ENCODE results near the gene NPAS3. TPM values are rescaled to one million over a fixed set of nuclear protein-coding genes. Genes with fewer than 3 reads are reported as not detected.

Gene NPAS3
- total RNA-seq, 1 donor from 2014 or later, result 5.2 TPM

- H3K27ac Mint-ChIP-seq, result no peak overlapping the region
- no peaks in the 10 kb centered on the region for H3K4me1 Mint-ChIP-seq
- no peak for DNase-seq (ENCODE audit: low spot score in 2 of 2, unreplicated experiment in 2 of 2)
- H3K4me3 Mint-ChIP-seq, result no peak overlapping the region
- no peaks in the 10 kb centered on the region for H3K36me3 Mint-ChIP-seq
- peaks cover 4% of the 10 kb centered on the region for H3K27me3 Mint-ChIP-seq (ENCODE audit: low read depth)
- peaks cover 4% of the 10 kb centered on the region for H3K9me3 Mint-ChIP-seq
- TF ChIP-seq CTCF (IDR thresholded peaks at IDR 0.05; ENCODE audit: unreplicated experiment), result no peak
These were observed 172.2 kb downstream of the NPAS3 start for GRCh38 chr14:33110737-33111443.

- no peak overlapping the region for H3K27ac Mint-ChIP-seq
- H3K4me3 Mint-ChIP-seq, result no peak overlapping the region
- TF ChIP-seq CTCF (IDR thresholded peaks at IDR 0.05; ENCODE audit: unreplicated experiment), result no peak
- no peaks in the 10 kb centered on the region for H3K9me3 Mint-ChIP-seq
- no peaks in the 10 kb centered on the region for H3K36me3 Mint-ChIP-seq
- peaks cover 4% of the 10 kb centered on the region for H3K27me3 Mint-ChIP-seq (ENCODE audit: low read depth)
- no peak for DNase-seq (ENCODE audit: low spot score in 2 of 2, unreplicated experiment in 2 of 2)
- peaks cover 11% of the 10 kb centered on the region for H3K4me1 Mint-ChIP-seq
These were observed 175.7 kb downstream of the NPAS3 start for GRCh38 chr14:33114331-33114730.

GRCh38 chr14:33118668-33119067 lies 180.0 kb downstream of the NPAS3 start:
- Mint-ChIP-seq H3K36me3 (no peaks in the 10 kb centered on the region), H3K4me3 (no peak overlapping the region), H3K4me1 (peaks cover 13% of the 10 kb centered on the region), H3K9me3 (no peaks in the 10 kb centered on the region), H3K27me3 (ENCODE audit: low read depth) (no peaks in the 10 kb centered on the region), H3K27ac (no peak overlapping the region)
- no peak for DNase-seq (ENCODE audit: low spot score in 2 of 2, unreplicated experiment in 2 of 2)
- no peak for TF ChIP-seq CTCF (IDR thresholded peaks at IDR 0.05; ENCODE audit: unreplicated experiment)

GRCh38 chr14:33120341-33120740 lies 181.7 kb downstream of the NPAS3 start:
- H3K27ac Mint-ChIP-seq, result no peak overlapping the region
- no peaks in the 10 kb centered on the region for H3K27me3 Mint-ChIP-seq (ENCODE audit: low read depth)
- no peaks in the 10 kb centered on the region for H3K36me3 Mint-ChIP-seq
- no peak for TF ChIP-seq CTCF (IDR thresholded peaks at IDR 0.05; ENCODE audit: unreplicated experiment)
- H3K4me3 Mint-ChIP-seq, result no peak overlapping the region
- no peak for DNase-seq (ENCODE audit: low spot score in 2 of 2, unreplicated experiment in 2 of 2)
- H3K4me1 Mint-ChIP-seq, result peaks cover 13% of the 10 kb centered on the region
- no peaks in the 10 kb centered on the region for H3K9me3 Mint-ChIP-seq

GRCh38 chr14:33120966-33121365 lies 182.3 kb downstream of the NPAS3 start:
- no peak overlapping the region for H3K27ac Mint-ChIP-seq
- DNase-seq (ENCODE audit: low spot score in 2 of 2, unreplicated experiment in 2 of 2), result no peak
- no peaks in the 10 kb centered on the region for H3K9me3 Mint-ChIP-seq
- TF ChIP-seq CTCF (IDR thresholded peaks at IDR 0.05; ENCODE audit: unreplicated experiment), result no peak
- H3K36me3 Mint-ChIP-seq, result no peaks in the 10 kb centered on the region
- no peaks in the 10 kb centered on the region for H3K27me3 Mint-ChIP-seq (ENCODE audit: low read depth)
- H3K4me3 Mint-ChIP-seq, result no peak overlapping the region
- H3K4me1 Mint-ChIP-seq, result peaks cover 13% of the 10 kb centered on the region

Measured in mesothelial cell of epicardium (in vitro differentiated cells).